ENCODE measurements around the gene ADGRF5. TPM values are rescaled to one million over a fixed set of nuclear protein-coding genes. Genes with fewer than 3 reads are reported as not detected.

ADGRF5 gene
- total RNA-seq, 2 experiments from 2014 or later: not detected

DNA sequence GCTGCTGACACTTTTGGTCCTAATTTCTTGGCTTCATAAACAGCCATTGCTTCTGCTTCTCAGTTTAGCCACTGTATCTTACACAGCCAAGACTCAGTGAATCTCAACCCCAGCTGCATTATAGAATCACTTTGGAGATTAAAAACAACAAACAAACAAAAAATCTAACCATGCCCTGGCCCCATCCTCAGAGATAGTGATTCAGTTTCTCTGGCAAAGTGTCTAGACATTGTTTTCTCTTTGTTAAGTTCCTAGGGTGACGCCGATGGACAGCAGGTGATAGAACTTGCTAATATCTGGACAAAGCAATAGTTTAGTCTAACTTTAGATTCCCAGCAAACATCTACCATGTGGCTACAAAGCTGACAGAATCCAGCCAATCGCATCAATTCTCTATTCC, 2.9 kb downstream of the ADGRF5 start:
- no peak overlapping the region for H2AFZ ChIP-seq (ENCODE audit: low read length)
- H4K20me1 ChIP-seq (ENCODE audit: insufficient read depth, low read length): no peaks in the 10 kb centered on the region
- H3K27ac ChIP-seq (ENCODE audit: low read depth, low read length, poor library complexity, severe bottlenecking): no peak overlapping the region
- no peaks in the 10 kb centered on the region for H3K9me3 ChIP-seq (ENCODE audit: low read length)
- H3K79me2 ChIP-seq (ENCODE audit: insufficient read depth, low read depth, low read length): no peaks in the 10 kb centered on the region
- intact Hi-C loops (cut with micrococcal nuclease; ENCODE audit: unreplicated experiment): no loop called here
- no peak for TF ChIP-seq CTCF (conservative IDR thresholded peaks at IDR 0.05; ENCODE audit: low read length)
- no peak for TF ChIP-seq EZH2phosphoT487 (IDR thresholded peaks at IDR 0.05; ENCODE audit: borderline replicate concordance, low read depth, low read length)
- ChIA-PET POLR2A (no interaction called here), CTCF (ENCODE audit: unreplicated experiment) (no interaction called here)
- H3K9me2 ChIP-seq (ENCODE audit: insufficient read depth, low read length): no peaks in the 10 kb centered on the region
- no peaks in the 10 kb centered on the region for H3K36me3 ChIP-seq (ENCODE audit: insufficient read depth, low read length)
- H3K4me3 ChIP-seq (ENCODE audit: low read depth, low read length, poor library complexity, severe bottlenecking): no peak overlapping the region
- no peaks in the 10 kb centered on the region for H3K4me1 ChIP-seq (ENCODE audit: insufficient read depth, low read length, poor library complexity, severe bottlenecking)
- no peak overlapping the region for H3K4me2 ChIP-seq (ENCODE audit: low read length)
- no TSS peak for BruUV-seq (replicated peaks)
- DNase-seq (ENCODE audit: low spot score): no peak

- intact Hi-C loops (cut with micrococcal nuclease; ENCODE audit: unreplicated experiment): no loop called here
These were observed 4.7 kb downstream of the ADGRF5 start for GRCh38 chr6:46917002-46917545.

More at GRCh38 chr6:46917002-46917545, 4.7 kb downstream of the ADGRF5 start:
- ChIA-PET CTCF (ENCODE audit: unreplicated experiment) (no interaction called here), POLR2A (no interaction called here)
- no peak for DNase-seq (ENCODE audit: low spot score)
- TF ChIP-seq CTCF (conservative IDR thresholded peaks at IDR 0.05; ENCODE audit: low read length) (no peak), EZH2phosphoT487 (IDR thresholded peaks at IDR 0.05; ENCODE audit: borderline replicate concordance, low read depth, low read length) (no peak)
- no peak overlapping the region for H3K4me3 ChIP-seq (ENCODE audit: low read depth, low read length, poor library complexity, severe bottlenecking)
- no TSS peak for BruUV-seq (replicated peaks)
- H3K4me2 ChIP-seq (ENCODE audit: low read length): no peak overlapping the region
- H3K9me3 ChIP-seq (ENCODE audit: low read length): no peaks in the 10 kb centered on the region
- no peak overlapping the region for H3K27ac ChIP-seq (ENCODE audit: low read depth, low read length, poor library complexity, severe bottlenecking)
- H2AFZ ChIP-seq (ENCODE audit: low read length): no peak overlapping the region
- no peaks in the 10 kb centered on the region for H3K4me1 ChIP-seq (ENCODE audit: insufficient read depth, low read length, poor library complexity, severe bottlenecking)
- no peaks in the 10 kb centered on the region for H4K20me1 ChIP-seq (ENCODE audit: insufficient read depth, low read length)
- no peaks in the 10 kb centered on the region for H3K79me2 ChIP-seq (ENCODE audit: insufficient read depth, low read depth, low read length)
- H3K36me3 ChIP-seq (ENCODE audit: insufficient read depth, low read length): no peaks in the 10 kb centered on the region
- H3K9me2 ChIP-seq (ENCODE audit: insufficient read depth, low read length): no peaks in the 10 kb centered on the region
